Left lung (tissue), 10 donors: Measurements from ENCODE around the gene PACS2. TPM values are rescaled to one million over a fixed set of nuclear protein-coding genes. Genes with fewer than 3 reads are reported as not detected.
"Not testable (repeated sequence)": the region's sequence is repeated elsewhere in the genome, so short reads cannot be mapped to it uniquely, and the experiment has no call there.

Experiments
- ATAC-seq: fragments of 200-7000 bp; cut with Tn5 transposase; one replicate; pipeline ENCODE4 v1.9.1; 2020; ENCODE audit warnings: moderate library complexity
- DNase-seq, 4 donors: peaks; one replicate each; pipeline ENCODE4 v3.0.0-alpha.2; 2013 to 2020
- H3K27ac ChIP-seq, 2 donors: fragments of 200-600 bp; sonication (generic) in 1 of 2; one replicate each; pipeline versions ENCODE4 v1.5.0 to v1.8.0; 2020 to 2021
- H3K27me3 ChIP-seq, 2 donors: fragments of 200-600 bp; sonication (generic) in 1 of 2; one replicate each; pipeline versions ENCODE4 v1.5.0 to v1.8.0; 2020 to 2021
- H3K36me3 ChIP-seq, 2 donors: fragments of 200-600 bp; sonication (generic) in 1 of 2; one replicate each; pipeline versions ENCODE4 v1.5.0 to v1.8.0; 2020 to 2021
- H3K4me1 ChIP-seq, 2 donors: fragments of 200-600 bp; one replicate each; pipeline ENCODE4 v1.8.0; 2021
- H3K4me3 ChIP-seq, 2 donors: fragments of 200-600 bp; sonication (generic) in 1 of 2; one replicate each; pipeline versions ENCODE4 v1.5.0 to v1.8.0; 2020 to 2021; ENCODE audit warnings: mild to moderate bottlenecking in 1 of 2
- H3K9me3 ChIP-seq, 2 donors: fragments of 200-600 bp; sonication (generic) in 1 of 2; one replicate each; pipeline versions ENCODE4 v1.5.0 to v1.8.0; 2020 to 2021
- intact Hi-C, 2 donors: fragments of 100-400 bp; cut with DNase I; formaldehyde crosslinking; loops; one replicate each; pipeline versions ENCODE4 v1.11.2 to v1.14.2; 2022
- polyA plus RNA-seq, 6 donors: library from polyadenylated mRNA; unstranded; fragments of 120-200 nt; gene quantifications; one replicate each; pipeline ENCODE4 v1.2.1, GENCODE V29; 2013; ENCODE audit not compliant: insufficient read length in 6 of 6
- total RNA-seq, 2 donors: library from RNA; stranded (reverse); fragmentation: NEBNext Ultra II Directional; extraction: Animal tissue kit (Norgen Biotek cat#: 25700); gene quantifications; one replicate each; pipeline ENCODE4 v1.2.1, GENCODE V29; 2021
- TF ChIP-seq, protein P1 (sequence below), 2 donors: fragments of 200-600 bp; sonication (generic) in 1 of 2; IDR thresholded peaks; one replicate each; pipeline versions ENCODE4 v1.5.0 to v1.8.0; 2021; ENCODE audit warnings: antibody characterized with exemption in 2 of 2
- donor health status: DM: no; HTN: yes; CAD: no.
- donor health status: DM: no; HTN: no; CAD: no.

PACS2 gene
- total and polyA plus RNA-seq, 8 donors, result 64.6 to 99.3 (median 75.4) TPM

DNA sequence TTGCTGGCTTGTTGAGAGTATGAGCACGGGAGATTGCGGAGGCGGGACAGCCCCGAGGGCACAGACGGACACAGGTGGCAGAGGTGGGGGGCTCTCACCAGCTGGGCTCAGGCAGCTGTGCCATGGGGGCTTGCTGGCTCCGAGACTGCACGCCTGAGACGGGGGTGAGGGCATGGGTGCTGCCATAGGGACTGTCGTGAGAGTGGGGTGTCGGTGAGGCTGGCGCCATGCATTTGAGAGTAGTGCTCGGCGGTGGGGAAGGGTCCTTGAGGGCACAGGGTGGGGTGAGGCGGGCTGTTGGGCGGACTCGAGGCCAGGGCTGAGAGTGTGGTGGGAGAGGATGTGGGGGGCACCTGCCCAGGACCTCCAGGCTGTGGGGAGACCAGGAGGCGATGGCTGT, 43.1 kb downstream of the PACS2 start:
- H3K27me3 ChIP-seq, result no peaks in the 10 kb centered on the region
- intact Hi-C loops, result loop anchor here in 1 of 2 donors (10.0 kb wide), 1 partner anchor 263 kb away; no protein-coding TSS in a partner anchor
- peaks cover 0 to 40% of the 10 kb centered on the region in 2 donors for H3K36me3 ChIP-seq
- ATAC-seq (no peak), DNase-seq (no peak)
- H3K27ac ChIP-seq, result no peak overlapping the region
- no peaks in the 10 kb centered on the region for H3K9me3 ChIP-seq
- no peaks in the 10 kb centered on the region for H3K4me1 ChIP-seq
- TF ChIP-seq, protein P1, sequence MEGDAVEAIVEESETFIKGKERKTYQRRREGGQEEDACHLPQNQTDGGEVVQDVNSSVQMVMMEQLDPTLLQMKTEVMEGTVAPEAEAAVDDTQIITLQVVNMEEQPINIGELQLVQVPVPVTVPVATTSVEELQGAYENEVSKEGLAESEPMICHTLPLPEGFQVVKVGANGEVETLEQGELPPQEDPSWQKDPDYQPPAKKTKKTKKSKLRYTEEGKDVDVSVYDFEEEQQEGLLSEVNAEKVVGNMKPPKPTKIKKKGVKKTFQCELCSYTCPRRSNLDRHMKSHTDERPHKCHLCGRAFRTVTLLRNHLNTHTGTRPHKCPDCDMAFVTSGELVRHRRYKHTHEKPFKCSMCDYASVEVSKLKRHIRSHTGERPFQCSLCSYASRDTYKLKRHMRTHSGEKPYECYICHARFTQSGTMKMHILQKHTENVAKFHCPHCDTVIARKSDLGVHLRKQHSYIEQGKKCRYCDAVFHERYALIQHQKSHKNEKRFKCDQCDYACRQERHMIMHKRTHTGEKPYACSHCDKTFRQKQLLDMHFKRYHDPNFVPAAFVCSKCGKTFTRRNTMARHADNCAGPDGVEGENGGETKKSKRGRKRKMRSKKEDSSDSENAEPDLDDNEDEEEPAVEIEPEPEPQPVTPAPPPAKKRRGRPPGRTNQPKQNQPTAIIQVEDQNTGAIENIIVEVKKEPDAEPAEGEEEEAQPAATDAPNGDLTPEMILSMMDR (IDR thresholded peaks at IDR 0.05), result no peak
- no peak overlapping the region for H3K4me3 ChIP-seq

DNA sequence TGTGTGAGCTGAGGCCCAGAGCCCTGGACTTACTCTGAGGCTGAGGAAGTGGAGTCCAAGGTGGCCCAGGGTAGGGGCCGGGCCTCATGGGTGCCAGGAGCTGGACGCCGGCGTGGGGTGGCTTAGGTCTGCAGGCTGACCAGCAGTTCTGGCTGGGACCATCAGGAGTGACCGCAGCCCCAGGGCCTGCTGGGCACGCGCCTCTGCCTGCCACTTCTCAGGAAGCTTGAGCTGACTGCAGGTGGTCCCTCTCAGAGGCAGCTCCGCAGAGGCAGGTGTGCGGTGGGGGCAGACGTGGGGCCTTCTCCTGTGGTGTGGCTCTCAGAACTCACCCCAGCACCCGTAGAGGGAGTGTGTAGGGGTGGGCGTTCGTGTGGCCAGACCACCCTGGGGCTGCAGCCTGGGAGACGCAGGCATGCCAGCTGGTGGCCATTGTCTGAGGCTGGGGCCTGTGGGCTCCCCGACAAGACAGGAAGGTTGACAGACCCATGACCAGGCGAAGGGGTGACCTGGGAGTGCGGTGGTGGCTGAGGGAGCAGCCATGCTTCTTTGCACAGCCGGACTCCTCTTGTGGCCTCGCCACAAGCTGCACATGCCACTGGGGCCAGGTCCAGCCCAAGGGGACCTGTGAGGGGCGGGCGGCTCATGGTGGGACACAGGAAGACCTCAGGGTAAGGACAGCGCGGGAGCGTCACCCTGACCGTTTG, 43.7 kb downstream of the PACS2 start:
- Histone ChIP-seq H3K27me3 (no peaks in the 10 kb centered on the region), H3K4me1 (no peaks in the 10 kb centered on the region), H3K27ac (no peak overlapping the region), H3K36me3 (peaks cover 0 to 40% of the 10 kb centered on the region in 2 donors), H3K9me3 (no peaks in the 10 kb centered on the region), H3K4me3 (no peak overlapping the region)
- TF ChIP-seq, protein P1 (IDR thresholded peaks at IDR 0.05), result no peak
- DNase-seq, result peak in 1 of 4 donors; percentile 67
- peak; percentile 19 for ATAC-seq
- intact Hi-C loops, result loop anchor here in 1 of 2 donors (10.0 kb wide), 1 partner anchor 263 kb away; no protein-coding TSS in a partner anchor

DNA sequence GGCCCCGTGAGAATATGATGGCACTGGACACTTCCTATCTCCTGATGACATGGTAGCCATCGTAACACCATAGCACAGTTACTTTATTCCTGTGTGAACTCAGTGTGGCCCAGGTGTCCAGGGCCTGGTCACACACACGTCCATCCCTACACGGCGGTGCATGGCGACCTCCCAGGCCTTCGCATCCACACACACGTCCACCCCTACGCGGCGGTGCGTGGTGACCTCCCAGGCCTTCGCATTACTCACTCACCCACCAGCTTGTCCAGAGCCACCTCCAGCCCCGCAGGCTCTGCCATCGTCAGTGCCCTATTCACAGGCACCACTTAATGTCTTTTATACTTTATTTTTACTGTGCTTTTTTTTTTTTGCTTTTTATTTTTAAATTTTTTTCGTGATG, 44.4 kb downstream of the PACS2 start:
- Histone ChIP-seq H3K4me1 (no peaks in the 10 kb centered on the region), H3K27ac (no peak overlapping the region), H3K4me3 (no peak overlapping the region), H3K36me3 (peaks cover 0 to 35% of the 10 kb centered on the region in 2 donors), H3K9me3 (no peaks in the 10 kb centered on the region), H3K27me3 (no peaks in the 10 kb centered on the region)
- intact Hi-C loops, result loop anchor here in 1 of 2 donors (10.0 kb wide), 1 partner anchor 264 kb away; no protein-coding TSS in a partner anchor
- no peak for DNase-seq
- no peak for ATAC-seq
- TF ChIP-seq, protein P1 (IDR thresholded peaks at IDR 0.05), result no peak

DNA sequence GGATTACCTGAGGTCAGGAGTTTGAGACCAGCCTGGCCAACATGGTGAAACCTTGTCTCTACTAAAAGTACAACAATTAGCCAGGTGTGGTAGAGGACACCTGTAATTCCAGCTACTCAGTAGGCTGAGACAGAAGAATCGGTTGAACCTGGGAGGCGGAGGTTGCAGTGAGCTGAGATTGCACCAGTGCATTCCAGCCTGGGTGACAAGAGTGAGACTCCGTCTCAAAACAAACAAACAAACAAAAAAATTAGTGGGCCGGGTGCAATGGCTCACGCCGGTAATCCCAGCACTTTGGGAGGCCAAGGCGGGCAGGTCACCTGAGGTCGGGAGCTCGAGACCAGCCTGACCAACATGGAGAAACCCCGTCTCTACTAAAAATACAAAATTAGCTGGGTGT, 46.9 kb downstream of the PACS2 start:
- H3K9me3 ChIP-seq, H3K4me1 ChIP-seq, H3K27ac ChIP-seq, H3K27me3 ChIP-seq, intact Hi-C loops, ATAC-seq, H3K4me3 ChIP-seq, DNase-seq: not testable (repeated sequence)
- H3K36me3 ChIP-seq, result peaks cover 0 to 11% of the 10 kb centered on the region in 2 donors

DNA sequence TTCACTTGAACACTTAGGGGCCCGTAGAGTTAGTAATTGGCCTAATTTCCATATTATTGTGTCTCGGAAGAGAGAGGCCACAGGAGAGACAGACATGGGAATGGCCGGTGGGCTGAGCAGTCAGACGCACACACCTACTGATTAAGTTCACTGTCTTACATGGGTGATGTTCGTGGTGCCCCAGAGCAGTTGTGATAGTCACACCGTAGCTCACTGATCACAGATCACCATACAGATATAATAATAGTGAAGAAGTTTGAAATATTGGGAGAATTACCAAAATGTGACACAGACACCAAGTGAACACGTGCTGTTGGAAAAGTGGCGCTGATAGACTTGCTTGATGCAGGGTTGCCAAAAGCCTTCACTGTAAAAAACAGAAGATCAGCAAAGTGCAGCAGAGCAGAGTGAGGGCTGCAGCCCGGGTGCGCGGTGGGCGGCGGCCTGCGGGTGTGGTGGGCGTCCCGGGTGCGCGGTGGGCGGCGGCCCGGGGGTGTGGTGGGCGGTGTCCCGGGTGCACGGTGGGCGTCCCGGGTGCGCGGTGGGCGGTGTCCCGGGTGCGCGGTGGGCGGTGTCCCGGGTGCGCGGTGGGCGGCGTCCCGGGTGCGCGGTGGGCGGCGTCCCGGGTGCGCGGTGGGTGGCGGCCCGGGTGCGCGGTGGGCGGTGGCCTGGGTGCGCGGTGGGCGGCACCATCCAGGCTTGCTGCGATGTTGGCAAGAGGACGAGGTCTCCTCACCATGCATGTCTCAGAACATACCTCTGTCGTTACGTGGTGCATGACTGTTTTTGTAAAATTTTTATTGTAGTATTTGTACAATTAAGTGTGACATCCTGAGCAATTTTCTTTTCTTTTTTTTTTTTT, 49.5 kb downstream of the PACS2 start:
- TF ChIP-seq, protein P1 (IDR thresholded peaks at IDR 0.05), result no peak
- Histone ChIP-seq H3K4me3 (no peak overlapping the region), H3K4me1 (no peaks in the 10 kb centered on the region), H3K27ac (no peak overlapping the region), H3K9me3 (no peaks in the 10 kb centered on the region), H3K36me3 (peaks cover 0 to 30% of the 10 kb centered on the region in 2 donors), H3K27me3 (no peaks in the 10 kb centered on the region)
- ATAC-seq, result peak; percentile 27
- intact Hi-C loops, result no loop called here
- DNase-seq, result peak in 1 of 4 donors; percentile 61
